ENCODE data around the gene TLE5. TPM values are rescaled to one million over a fixed set of nuclear protein-coding genes. Genes with fewer than 3 reads are reported as not detected.

The TLE5 gene
- total and polyA plus RNA-seq, 2 experiments from 2014 or later = 130 to 154 TPM

GRCh38 chr19:3068071-3068470 lies 5.8 kb upstream of the TLE5 start:
- no peaks in the 10 kb centered on the region for H3K27me3 ChIP-seq (ENCODE audit: insufficient read depth)
- Mint-ChIP-seq H3K27me3 (ENCODE audit: insufficient read depth, low read depth, poor library complexity) (peaks cover 17% of the 10 kb centered on the region), H3K4me3 (no peak overlapping the region), H3K4me1 (peaks cover 7% of the 10 kb centered on the region; the same call in 2 of the 3 replicates), H3K9me3 (no peaks in the 10 kb centered on the region), H3K27ac (no peak overlapping the region), H3K36me3 (ENCODE audit: low read depth) (no peaks in the 10 kb centered on the region)
- H4K20me1 ChIP-seq (replicated peaks; ENCODE audit: insufficient read depth) = no peaks in the 10 kb centered on the region
- peak overlapping the region; percentile 80; the same call in 1 of the 2 replicates for H2AFZ ChIP-seq
- DNase-seq (ENCODE audit: low spot score) = no peak
- no peaks in the 10 kb centered on the region for H3K79me2 ChIP-seq (replicated peaks; ENCODE audit: insufficient read depth)
- no peak overlapping the region for H3K27ac ChIP-seq (ENCODE audit: low read depth)
- no peaks in the 10 kb centered on the region for H3K9me2 ChIP-seq (ENCODE audit: insufficient read depth)
- peaks cover 8% of the 10 kb centered on the region; the same call in 1 of the 2 replicates for H3K4me1 ChIP-seq (ENCODE audit: insufficient read depth)
- no peak overlapping the region for H3K4me2 ChIP-seq
- H3K36me3 ChIP-seq (ENCODE audit: insufficient read depth) = no peaks in the 10 kb centered on the region
- H3K4me3 ChIP-seq = no peak overlapping the region
- ATAC-seq = peak; percentile 17; the same call in 1 of the 3 replicates
- no peak for TF ChIP-seq NANOG (IDR thresholded peaks at IDR 0.05; ENCODE audit: borderline replicate concordance)
- TF ChIP-seq POLR2AphosphoS5 (IDR thresholded peaks at IDR 0.05; ENCODE audit: low read depth) = no peak
- no peak for TF ChIP-seq ZNF114 (CRISPR knock-in tag; IDR thresholded peaks at IDR 0.05)
- TF ChIP-seq ZNF331 (CRISPR knock-in tag; IDR thresholded peaks at IDR 0.05; ENCODE audit: low read depth) = no peak
- TF ChIP-seq JUNB (IDR thresholded peaks at IDR 0.05; ENCODE audit: unreplicated experiment) = no peak
- TF ChIP-seq CTCF (conservative IDR thresholded peaks at IDR 0.05; ENCODE audit: low read depth in 2 of 2) = no peak
- TF ChIP-seq ZNF462 (CRISPR knock-in tag; IDR thresholded peaks at IDR 0.05) = no peak
- no peak for TF ChIP-seq REST (IDR thresholded peaks at IDR 0.05; ENCODE audit: unreplicated experiment)
- 0 out of 2 replicates have a peak, but pooled peaks cover 3% of the 10 kb centered on the region for H3F3A ChIP-seq (replicated peaks; ENCODE audit: low read depth)

Data from GM23338 (cell line).